ENCODE results near the gene PAXX. TPM values are rescaled to one million over a fixed set of nuclear protein-coding genes. Genes with fewer than 3 reads are reported as not detected.

The PAXX gene
- total RNA-seq, 1 donor from 2014 or later = 10.0 TPM

DNA sequence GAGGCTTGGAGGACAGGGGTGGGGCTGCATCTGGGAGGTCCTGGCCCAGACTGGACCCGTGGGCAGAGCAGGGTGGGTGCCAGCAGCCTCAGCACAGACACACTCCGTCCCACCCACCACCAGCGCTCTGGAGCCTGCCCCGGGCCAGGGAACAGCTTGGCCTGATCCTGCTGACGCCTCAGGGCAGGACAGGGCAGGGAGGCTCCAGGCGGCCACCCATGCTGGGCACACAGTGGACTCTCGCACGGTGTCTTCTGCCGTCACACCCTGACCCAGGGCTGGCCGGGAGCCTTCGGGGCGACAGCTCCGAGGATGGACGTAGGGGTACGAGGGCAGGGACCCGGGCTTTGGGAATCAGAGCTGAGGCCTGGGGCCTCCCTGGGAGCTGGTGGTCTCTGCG is 23.1 kb upstream of the PAXX start:
- no peak for DNase-seq (ENCODE audit: low read depth)
- Histone ChIP-seq H3K36me3 (ENCODE audit: control insufficient read depth, insufficient read depth, low read length) (no peaks in the 10 kb centered on the region), H3K27me3 (ENCODE audit: control insufficient read depth, insufficient read depth, low read length) (peaks cover 2% of the 10 kb centered on the region), H3K4me3 (ENCODE audit: low read depth, low read length) (no peak overlapping the region)
- FAIRE-seq = no peak
- TF ChIP-seq, protein P1, sequence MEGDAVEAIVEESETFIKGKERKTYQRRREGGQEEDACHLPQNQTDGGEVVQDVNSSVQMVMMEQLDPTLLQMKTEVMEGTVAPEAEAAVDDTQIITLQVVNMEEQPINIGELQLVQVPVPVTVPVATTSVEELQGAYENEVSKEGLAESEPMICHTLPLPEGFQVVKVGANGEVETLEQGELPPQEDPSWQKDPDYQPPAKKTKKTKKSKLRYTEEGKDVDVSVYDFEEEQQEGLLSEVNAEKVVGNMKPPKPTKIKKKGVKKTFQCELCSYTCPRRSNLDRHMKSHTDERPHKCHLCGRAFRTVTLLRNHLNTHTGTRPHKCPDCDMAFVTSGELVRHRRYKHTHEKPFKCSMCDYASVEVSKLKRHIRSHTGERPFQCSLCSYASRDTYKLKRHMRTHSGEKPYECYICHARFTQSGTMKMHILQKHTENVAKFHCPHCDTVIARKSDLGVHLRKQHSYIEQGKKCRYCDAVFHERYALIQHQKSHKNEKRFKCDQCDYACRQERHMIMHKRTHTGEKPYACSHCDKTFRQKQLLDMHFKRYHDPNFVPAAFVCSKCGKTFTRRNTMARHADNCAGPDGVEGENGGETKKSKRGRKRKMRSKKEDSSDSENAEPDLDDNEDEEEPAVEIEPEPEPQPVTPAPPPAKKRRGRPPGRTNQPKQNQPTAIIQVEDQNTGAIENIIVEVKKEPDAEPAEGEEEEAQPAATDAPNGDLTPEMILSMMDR (IDR thresholded peaks at IDR 0.05; ENCODE audit: insufficient read depth, low read length, severe bottlenecking) = no peak

DNA sequence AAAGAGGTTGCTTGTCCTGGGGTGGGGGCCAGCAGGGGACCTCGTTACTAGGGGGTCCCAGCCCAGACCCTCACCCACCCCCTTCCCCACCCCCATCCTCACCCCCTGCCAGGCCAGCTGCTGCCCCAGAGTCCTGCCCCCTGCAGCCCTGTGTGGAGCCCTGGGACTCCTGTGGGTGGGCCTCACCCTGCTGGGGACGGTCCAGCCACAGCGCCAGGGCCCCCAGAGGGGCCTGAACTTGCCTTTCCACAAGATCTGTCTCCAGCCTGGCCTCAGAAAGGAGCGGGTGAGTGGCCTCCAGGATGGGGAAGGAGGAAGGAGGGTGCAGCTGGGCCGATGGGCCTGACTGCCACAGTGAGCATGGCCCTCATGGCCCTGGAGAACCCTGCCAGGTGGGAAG is 22.4 kb upstream of the PAXX start:
- H3K27me3 ChIP-seq (ENCODE audit: control insufficient read depth, insufficient read depth, low read length) = peaks cover 2% of the 10 kb centered on the region
- H3K4me3 ChIP-seq (ENCODE audit: low read depth, low read length) = no peak overlapping the region
- no peaks in the 10 kb centered on the region for H3K36me3 ChIP-seq (ENCODE audit: control insufficient read depth, insufficient read depth, low read length)
- DNase-seq (ENCODE audit: low read depth) (no peak), FAIRE-seq (no peak)
- TF ChIP-seq, protein P1 (IDR thresholded peaks at IDR 0.05; ENCODE audit: insufficient read depth, low read length, severe bottlenecking) = no peak

DNA sequence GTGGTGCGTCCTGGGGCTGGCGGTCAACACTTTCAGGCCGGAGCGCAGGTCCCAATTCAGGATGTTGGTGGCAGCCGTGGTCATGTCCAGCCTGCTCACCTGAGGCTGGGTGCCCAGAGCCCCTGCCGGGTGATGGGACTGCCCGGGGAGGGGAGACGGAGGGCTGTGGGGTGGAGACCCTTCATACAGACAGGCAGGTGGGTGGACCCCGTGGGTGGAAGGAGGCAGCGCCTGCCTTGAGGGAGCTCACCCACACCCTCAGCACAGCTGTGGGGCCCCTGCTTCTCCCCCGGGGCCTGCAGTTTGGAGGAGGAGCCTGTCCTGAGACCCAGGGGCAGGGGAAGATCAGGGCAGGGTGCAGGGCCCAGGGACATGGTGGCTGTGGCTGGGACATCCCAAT is 21.9 kb upstream of the PAXX start:
- Histone ChIP-seq H3K4me3 (ENCODE audit: low read depth, low read length) (no peak overlapping the region), H3K36me3 (ENCODE audit: control insufficient read depth, insufficient read depth, low read length) (no peaks in the 10 kb centered on the region), H3K27me3 (ENCODE audit: control insufficient read depth, insufficient read depth, low read length) (peaks cover 2% of the 10 kb centered on the region)
- TF ChIP-seq, protein P1 (IDR thresholded peaks at IDR 0.05; ENCODE audit: insufficient read depth, low read length, severe bottlenecking) = no peak
- no peak for FAIRE-seq
- no peak for DNase-seq (ENCODE audit: low read depth)

DNA sequence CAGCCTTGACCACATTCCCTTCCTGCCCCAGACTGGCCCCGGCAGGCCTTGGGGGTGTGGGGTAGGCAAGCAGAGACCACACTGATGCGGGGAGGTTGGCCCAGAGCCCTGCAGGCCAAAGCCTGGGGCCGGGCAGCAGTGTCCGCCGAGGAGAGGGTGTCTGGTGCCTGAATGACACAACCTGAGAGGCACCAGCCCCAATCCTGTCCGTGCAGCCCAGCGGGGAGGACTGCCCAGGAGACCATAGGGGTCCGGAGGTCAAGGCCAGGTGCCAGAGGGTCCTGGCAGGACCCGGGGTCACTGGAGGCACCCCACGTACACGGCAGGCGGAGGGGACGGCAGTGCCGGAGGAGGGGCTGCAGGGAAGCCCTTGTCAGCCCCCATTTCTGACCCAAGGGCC is 20.5 kb upstream of the PAXX start:
- no peaks in the 10 kb centered on the region for H3K36me3 ChIP-seq (ENCODE audit: control insufficient read depth, insufficient read depth, low read length)
- TF ChIP-seq, protein P1 (IDR thresholded peaks at IDR 0.05; ENCODE audit: insufficient read depth, low read length, severe bottlenecking) = no peak
- FAIRE-seq (no peak), DNase-seq (ENCODE audit: low read depth) (no peak)
- no peak overlapping the region for H3K4me3 ChIP-seq (ENCODE audit: low read depth, low read length)
- H3K27me3 ChIP-seq (ENCODE audit: control insufficient read depth, insufficient read depth, low read length) = no peaks in the 10 kb centered on the region

DNA sequence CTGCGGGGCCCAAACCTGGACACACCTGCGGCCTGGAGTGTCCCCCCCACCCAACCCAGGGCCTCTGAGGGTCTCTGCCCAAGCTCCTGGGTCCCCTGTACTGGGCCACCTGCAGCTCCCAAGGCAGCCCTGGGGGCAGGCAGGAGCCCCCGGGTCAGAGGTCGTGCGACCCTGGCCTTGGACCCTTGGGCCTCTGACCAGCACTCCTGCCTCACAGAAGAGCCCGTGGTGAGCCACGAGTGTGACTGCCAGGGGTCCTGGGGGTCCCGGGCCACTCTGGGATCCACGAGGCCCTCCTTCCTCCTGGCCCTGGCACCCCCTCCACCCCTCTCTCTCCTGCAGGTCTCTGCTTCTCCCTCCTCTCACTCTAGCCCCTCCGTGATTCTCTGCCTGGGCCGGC is 19.9 kb upstream of the PAXX start:
- Histone ChIP-seq H3K27me3 (ENCODE audit: control insufficient read depth, insufficient read depth, low read length) (no peaks in the 10 kb centered on the region), H3K4me3 (ENCODE audit: low read depth, low read length) (no peak overlapping the region), H3K36me3 (ENCODE audit: control insufficient read depth, insufficient read depth, low read length) (no peaks in the 10 kb centered on the region)
- FAIRE-seq (no peak), DNase-seq (ENCODE audit: low read depth) (no peak)
- TF ChIP-seq, protein P1 (IDR thresholded peaks at IDR 0.05; ENCODE audit: insufficient read depth, low read length, severe bottlenecking) = no peak

DNA sequence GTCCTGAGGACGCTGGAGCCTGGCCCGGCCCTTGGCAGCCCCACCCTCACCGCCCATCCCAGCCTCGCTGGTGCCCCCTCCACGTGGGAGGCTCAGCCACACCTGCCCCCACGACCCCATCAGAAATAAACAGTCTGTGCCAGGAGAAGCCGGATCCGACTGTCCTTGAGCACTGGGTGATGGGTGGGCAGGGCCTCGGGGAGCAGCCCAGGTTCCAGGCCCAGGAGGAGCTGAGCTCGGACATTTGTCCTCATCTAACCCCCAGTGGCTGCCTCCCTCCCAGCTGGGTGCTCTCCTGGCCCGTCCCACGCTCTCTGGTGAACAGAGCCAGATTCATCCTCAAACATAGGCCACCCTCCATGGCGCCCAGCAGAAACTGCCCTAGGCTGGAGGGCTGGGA is 19.5 kb upstream of the PAXX start:
- DNase-seq (ENCODE audit: low read depth) (no peak), FAIRE-seq (no peak)
- H3K36me3 ChIP-seq (ENCODE audit: control insufficient read depth, insufficient read depth, low read length) = no peaks in the 10 kb centered on the region
- H3K27me3 ChIP-seq (ENCODE audit: control insufficient read depth, insufficient read depth, low read length) = no peaks in the 10 kb centered on the region
- no peak overlapping the region for H3K4me3 ChIP-seq (ENCODE audit: low read depth, low read length)
- TF ChIP-seq, protein P1 (IDR thresholded peaks at IDR 0.05; ENCODE audit: insufficient read depth, low read length, severe bottlenecking) = no peak

All from bronchial epithelial cell (primary cell).